ENCODE measurements around the gene CMTM4. TPM values are rescaled to one million over a fixed set of nuclear protein-coding genes. Genes with fewer than 3 reads are reported as not detected.

CMTM4 gene
- total and polyA plus RNA-seq, 9 donors: 7.5 to 15.5 (median 10.0) TPM

DNA sequence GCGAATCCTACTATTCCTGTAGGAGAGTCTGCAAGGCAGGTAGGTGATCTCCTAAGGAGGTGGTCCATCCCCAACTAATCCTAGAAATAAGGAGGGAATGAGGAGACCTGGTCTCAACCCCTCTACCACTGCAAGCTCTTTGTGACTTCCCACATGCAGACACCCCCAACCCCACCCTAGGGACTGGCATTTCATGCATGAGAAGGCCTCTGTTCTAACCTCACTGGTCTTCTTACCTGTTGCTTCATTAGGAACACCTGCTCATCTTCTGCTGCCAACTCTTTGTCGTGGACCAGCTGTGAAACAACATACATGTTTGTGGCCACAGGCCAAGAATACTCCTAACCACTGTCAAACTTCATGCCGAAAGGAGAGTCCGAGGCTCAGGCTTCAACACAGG is 32.3 kb upstream of the CMTM4 start:
- Histone ChIP-seq H3K9me3 (replicated peaks; ENCODE audit: control insufficient read depth, low read depth, low read length) (no peaks in the 10 kb centered on the region), H3K4me3 (ENCODE audit: low read length) (no peak overlapping the region), H3K36me3 (ENCODE audit: control insufficient read depth, insufficient read depth, low read length) (peaks cover 91% of the 10 kb centered on the region), H3K4me1 (ENCODE audit: control insufficient read depth, insufficient read depth, low read length) (no peaks in the 10 kb centered on the region), H3K27me3 (ENCODE audit: control insufficient read depth, insufficient read depth, low read length) (no peaks in the 10 kb centered on the region), H3K27ac (ENCODE audit: low read length) (no peak overlapping the region)
- DNase-seq: no peak
- 53% methylated on average over 3 of the region's 4 CpGs for WGBS (ENCODE audit: insufficient coverage)

DNA sequence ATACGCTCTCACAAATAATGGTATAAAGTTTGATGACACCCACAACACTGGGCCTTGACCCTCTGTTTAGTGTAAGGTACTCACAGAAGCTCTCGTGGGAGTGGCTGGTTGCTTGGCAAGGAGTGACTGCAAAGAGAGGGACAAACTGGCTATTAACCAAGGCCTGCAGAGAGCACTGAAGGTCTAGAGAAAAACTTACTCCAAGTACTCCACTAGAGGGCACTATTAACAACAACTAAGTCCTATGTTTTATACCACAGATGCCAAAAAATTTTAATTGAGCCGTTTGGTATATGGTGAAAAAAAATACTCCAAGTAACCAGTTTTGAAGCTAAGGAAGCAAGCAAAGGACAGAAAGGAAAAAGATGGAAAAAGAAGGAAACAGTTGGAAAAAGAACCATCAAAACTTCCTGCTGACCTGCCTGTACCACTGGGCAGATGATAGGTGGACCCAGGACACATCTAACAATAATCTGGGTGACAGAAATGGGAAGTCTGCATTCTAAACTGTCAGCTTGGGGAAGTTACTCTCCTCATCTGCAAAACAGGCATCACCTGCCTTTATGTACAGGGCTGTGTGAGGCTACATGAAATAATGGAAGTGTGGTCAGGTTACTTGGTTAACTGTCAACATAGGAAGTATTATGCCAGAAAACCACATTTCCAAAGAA is 31.7 kb upstream of the CMTM4 start:
- Histone ChIP-seq H3K27me3 (ENCODE audit: control insufficient read depth, insufficient read depth, low read length) (no peaks in the 10 kb centered on the region), H3K4me3 (ENCODE audit: low read length) (no peak overlapping the region), H3K4me1 (ENCODE audit: control insufficient read depth, insufficient read depth, low read length) (no peaks in the 10 kb centered on the region), H3K27ac (ENCODE audit: low read length) (no peak overlapping the region), H3K9me3 (replicated peaks; ENCODE audit: control insufficient read depth, low read depth, low read length) (no peaks in the 10 kb centered on the region), H3K36me3 (ENCODE audit: control insufficient read depth, insufficient read depth, low read length) (peaks cover 89% of the 10 kb centered on the region)
- peak; percentile 87 for DNase-seq
- no CpG with 5 or more reads among the region's 3 CpGs for WGBS (ENCODE audit: insufficient coverage)

DNA sequence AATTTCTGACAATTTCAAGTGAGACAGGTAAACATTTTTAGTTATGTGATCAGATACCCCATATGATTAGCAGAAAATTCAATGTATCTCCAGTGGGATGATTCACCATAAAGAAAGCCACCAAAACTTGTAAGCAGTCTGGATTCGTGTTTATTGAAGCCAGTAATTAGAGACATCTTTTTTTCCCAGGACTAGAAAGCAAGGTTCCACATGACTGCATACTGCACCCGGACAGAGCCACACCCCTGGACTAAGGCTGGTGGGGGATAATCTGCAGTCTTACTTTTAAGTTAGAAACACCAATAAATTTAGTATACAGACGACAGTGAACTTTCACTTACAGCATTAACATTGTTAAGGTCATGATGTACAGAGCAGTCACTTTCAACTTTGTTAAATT is 24.2 kb upstream of the CMTM4 start:
- Histone ChIP-seq H3K4me1 (ENCODE audit: control insufficient read depth, insufficient read depth, low read length) (no peaks in the 10 kb centered on the region), H3K4me3 (ENCODE audit: low read length) (no peak overlapping the region), H3K36me3 (ENCODE audit: control insufficient read depth, insufficient read depth, low read length) (peaks cover 40% of the 10 kb centered on the region), H3K9me3 (replicated peaks; ENCODE audit: control insufficient read depth, low read depth, low read length) (no peaks in the 10 kb centered on the region), H3K27me3 (ENCODE audit: control insufficient read depth, insufficient read depth, low read length) (no peaks in the 10 kb centered on the region), H3K27ac (ENCODE audit: low read length) (no peak overlapping the region)
- DNase-seq: no peak
- WGBS (ENCODE audit: insufficient coverage): 60% methylated on average over 1 of the region's 3 CpGs

DNA sequence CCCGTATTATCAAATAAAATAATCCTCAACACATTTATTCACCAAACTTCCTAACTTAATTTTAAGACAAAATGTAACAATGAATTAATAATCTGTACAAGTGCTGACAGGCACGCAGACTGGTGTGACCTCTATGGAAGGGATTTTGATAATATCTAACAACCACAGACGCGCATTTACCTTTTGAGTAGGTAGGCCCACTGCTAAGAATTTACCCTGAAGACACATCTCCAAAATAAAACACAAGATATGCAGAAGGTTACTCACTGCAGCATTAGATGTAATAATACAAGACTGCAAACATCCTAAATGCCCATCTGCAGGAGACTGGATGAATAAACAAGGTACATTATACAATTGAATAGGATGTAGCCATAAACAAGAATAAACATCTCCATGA is 22.7 kb upstream of the CMTM4 start:
- peaks cover 11% of the 10 kb centered on the region for H3K4me1 ChIP-seq (ENCODE audit: control insufficient read depth, insufficient read depth, low read length)
- H3K27ac ChIP-seq (ENCODE audit: low read length): no peak overlapping the region
- H3K36me3 ChIP-seq (ENCODE audit: control insufficient read depth, insufficient read depth, low read length): peaks cover 25% of the 10 kb centered on the region
- no peaks in the 10 kb centered on the region for H3K9me3 ChIP-seq (replicated peaks; ENCODE audit: control insufficient read depth, low read depth, low read length)
- no peak overlapping the region for H3K4me3 ChIP-seq (ENCODE audit: low read length)
- no CpG with 5 or more reads among the region's 4 CpGs for WGBS (ENCODE audit: insufficient coverage)
- no peak for DNase-seq
- H3K27me3 ChIP-seq (ENCODE audit: control insufficient read depth, insufficient read depth, low read length): no peaks in the 10 kb centered on the region

DNA sequence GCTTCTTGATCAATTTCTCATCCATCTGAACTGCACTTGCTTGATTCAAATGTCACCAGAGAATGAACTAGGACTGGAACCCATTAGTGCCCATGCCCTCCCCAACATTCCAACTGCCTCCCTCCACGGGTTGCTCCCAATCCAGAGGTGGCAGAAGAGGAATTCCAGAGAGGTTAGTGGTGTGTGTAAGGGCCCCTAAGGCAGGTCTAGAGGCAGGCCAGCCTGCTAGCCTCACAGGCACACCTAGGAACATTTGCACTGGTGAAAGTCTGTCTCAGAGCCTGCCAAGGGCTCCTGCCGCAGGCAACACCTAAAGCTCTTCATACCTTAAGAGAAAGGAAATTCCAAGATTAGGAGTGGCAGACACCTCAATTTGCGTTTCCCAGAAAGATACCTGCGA is 21.2 kb upstream of the CMTM4 start:
- WGBS (ENCODE audit: insufficient coverage): 100% methylated on average over 1 of the region's 4 CpGs
- Histone ChIP-seq H3K27ac (ENCODE audit: low read length) (no peak overlapping the region), H3K4me3 (ENCODE audit: low read length) (no peak overlapping the region), H3K4me1 (ENCODE audit: control insufficient read depth, insufficient read depth, low read length) (peaks cover 18% of the 10 kb centered on the region), H3K36me3 (ENCODE audit: control insufficient read depth, insufficient read depth, low read length) (peaks cover 12% of the 10 kb centered on the region), H3K9me3 (replicated peaks; ENCODE audit: control insufficient read depth, low read depth, low read length) (no peaks in the 10 kb centered on the region), H3K27me3 (ENCODE audit: control insufficient read depth, insufficient read depth, low read length) (no peaks in the 10 kb centered on the region)
- DNase-seq: no peak

DNA sequence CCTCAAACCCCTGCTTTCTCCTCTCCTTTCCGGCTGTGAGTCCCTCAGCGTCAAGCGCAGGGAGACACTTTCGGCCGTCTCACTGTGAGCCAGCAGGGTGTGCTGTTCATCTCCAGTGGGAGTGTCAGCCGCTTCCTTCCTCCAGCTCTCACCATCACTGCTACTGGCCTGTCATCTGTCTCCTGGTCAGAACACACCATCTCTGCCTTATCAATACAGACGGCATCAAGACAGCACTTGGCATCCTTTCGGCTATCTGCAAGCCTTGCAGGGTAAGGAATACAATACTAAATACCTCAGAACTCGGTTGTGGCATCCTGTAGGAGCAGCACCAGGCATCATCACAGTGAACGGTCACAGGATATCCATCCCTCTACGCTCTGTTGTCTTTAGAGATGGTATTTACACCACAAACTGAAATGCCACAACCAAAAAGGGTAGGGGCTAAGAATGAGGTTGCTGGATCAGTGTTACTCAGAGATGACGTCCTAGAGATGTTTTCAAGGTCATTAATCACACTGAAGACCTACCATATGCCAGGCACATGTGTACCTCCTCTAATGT is 20.7 kb upstream of the CMTM4 start:
- Histone ChIP-seq H3K27me3 (ENCODE audit: control insufficient read depth, insufficient read depth, low read length) (no peaks in the 10 kb centered on the region), H3K4me3 (ENCODE audit: low read length) (no peak overlapping the region), H3K36me3 (ENCODE audit: control insufficient read depth, insufficient read depth, low read length) (peaks cover 9% of the 10 kb centered on the region), H3K27ac (ENCODE audit: low read length) (no peak overlapping the region), H3K4me1 (ENCODE audit: control insufficient read depth, insufficient read depth, low read length) (peaks cover 19% of the 10 kb centered on the region), H3K9me3 (replicated peaks; ENCODE audit: control insufficient read depth, low read depth, low read length) (no peaks in the 10 kb centered on the region)
- WGBS (ENCODE audit: insufficient coverage): 26% methylated on average over 8 of the region's 12 CpGs
- peak; percentile 53 for DNase-seq

DNA sequence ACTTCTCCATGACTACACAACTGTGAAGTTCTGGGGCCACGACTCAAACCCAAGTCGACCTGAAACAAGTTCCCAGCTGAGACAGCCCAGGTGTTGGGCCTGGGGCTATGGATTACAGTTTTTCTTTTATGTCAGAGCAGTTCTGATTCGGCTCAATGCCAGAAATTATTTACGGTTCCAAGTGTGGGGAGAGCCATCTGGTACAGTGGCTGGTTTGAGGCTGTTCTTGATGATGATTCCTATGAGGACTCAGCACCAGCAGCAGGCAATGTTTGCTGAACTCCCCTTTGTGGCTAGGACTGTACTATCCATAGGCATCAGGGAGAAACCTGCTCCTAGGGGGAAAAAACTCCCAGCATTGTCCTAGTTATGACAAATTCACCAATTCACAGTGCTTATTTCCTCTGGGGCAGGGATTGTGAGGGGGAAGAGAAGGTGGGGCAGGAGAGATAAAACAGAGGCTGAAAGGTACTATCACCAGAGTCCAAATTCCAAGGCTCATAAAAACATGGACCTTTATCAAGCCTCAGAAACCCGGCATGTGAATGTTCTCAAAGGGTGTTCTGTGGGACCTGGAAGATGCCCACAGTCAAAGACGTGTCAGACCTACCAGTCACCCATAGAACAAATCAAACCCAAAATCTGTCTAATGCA is 18.2 kb upstream of the CMTM4 start:
- Histone ChIP-seq H3K4me1 (ENCODE audit: control insufficient read depth, insufficient read depth, low read length) (peaks cover 19% of the 10 kb centered on the region), H3K36me3 (ENCODE audit: control insufficient read depth, insufficient read depth, low read length) (peaks cover 7% of the 10 kb centered on the region), H3K9me3 (replicated peaks; ENCODE audit: control insufficient read depth, low read depth, low read length) (peaks cover 7% of the 10 kb centered on the region), H3K27ac (ENCODE audit: low read length) (no peak overlapping the region), H3K27me3 (ENCODE audit: control insufficient read depth, insufficient read depth, low read length) (no peaks in the 10 kb centered on the region), H3K4me3 (ENCODE audit: low read length) (no peak overlapping the region)
- 58% methylated on average over 4 of the region's 6 CpGs for WGBS (ENCODE audit: insufficient coverage)
- peak; percentile 46 for DNase-seq

DNA sequence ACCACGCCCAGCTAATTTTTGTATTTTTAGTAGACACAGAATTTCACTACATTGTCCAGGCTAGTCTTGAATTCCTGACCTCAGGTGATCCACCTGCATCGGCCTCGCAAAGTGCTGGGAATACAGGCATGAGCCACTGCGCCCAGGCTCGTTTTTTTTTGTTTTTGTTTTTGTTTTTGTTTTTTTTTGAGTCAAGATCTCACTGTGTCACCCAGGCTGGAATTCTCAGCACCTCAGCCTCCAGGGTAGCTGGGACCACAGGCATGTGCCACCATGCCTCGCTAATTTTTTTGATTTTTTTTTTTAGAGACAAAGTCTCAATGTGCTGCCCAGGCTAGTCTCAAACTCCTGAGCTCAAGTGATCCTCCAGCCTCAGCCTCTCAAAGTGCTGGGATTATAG is 17.5 kb upstream of the CMTM4 start:
- Histone ChIP-seq H3K4me1 (ENCODE audit: control insufficient read depth, insufficient read depth, low read length) (peaks cover 19% of the 10 kb centered on the region), H3K27me3 (ENCODE audit: control insufficient read depth, insufficient read depth, low read length) (no peaks in the 10 kb centered on the region), H3K27ac (ENCODE audit: low read length) (no peak overlapping the region), H3K4me3 (ENCODE audit: low read length) (no peak overlapping the region), H3K9me3 (replicated peaks; ENCODE audit: control insufficient read depth, low read depth, low read length) (peaks cover 7% of the 10 kb centered on the region), H3K36me3 (ENCODE audit: control insufficient read depth, insufficient read depth, low read length) (peaks cover 7% of the 10 kb centered on the region)
- WGBS (ENCODE audit: insufficient coverage): 100% methylated on average over 2 of the region's 6 CpGs
- DNase-seq: no peak

DNA sequence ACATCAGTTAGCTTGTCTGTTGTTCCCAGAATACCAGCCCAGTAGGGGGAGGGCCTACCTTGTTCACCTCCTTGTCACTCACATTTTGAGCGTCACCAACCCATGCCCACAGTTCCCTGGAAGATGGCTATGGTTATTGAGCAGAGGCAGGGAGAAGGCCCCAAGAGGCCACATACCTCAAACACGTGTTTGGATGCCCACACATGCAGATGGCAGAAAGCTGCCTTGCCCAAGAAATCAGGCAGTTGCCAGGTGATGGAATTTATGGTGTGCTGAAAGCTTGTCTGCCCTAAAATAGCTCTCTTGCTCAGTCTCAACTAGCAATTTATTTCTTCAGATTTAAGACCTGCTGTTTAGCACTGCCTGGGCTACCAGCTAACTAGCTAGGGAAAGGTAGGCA is 16.5 kb upstream of the CMTM4 start:
- DNase-seq: no peak
- Histone ChIP-seq H3K4me1 (ENCODE audit: control insufficient read depth, insufficient read depth, low read length) (peaks cover 19% of the 10 kb centered on the region), H3K4me3 (ENCODE audit: low read length) (no peak overlapping the region), H3K9me3 (replicated peaks; ENCODE audit: control insufficient read depth, low read depth, low read length) (peaks cover 7% of the 10 kb centered on the region), H3K27me3 (ENCODE audit: control insufficient read depth, insufficient read depth, low read length) (no peaks in the 10 kb centered on the region), H3K36me3 (ENCODE audit: control insufficient read depth, insufficient read depth, low read length) (peaks cover 7% of the 10 kb centered on the region), H3K27ac (ENCODE audit: low read length) (no peak overlapping the region)
- no CpG with 5 or more reads among the region's 2 CpGs for WGBS (ENCODE audit: insufficient coverage)

DNA sequence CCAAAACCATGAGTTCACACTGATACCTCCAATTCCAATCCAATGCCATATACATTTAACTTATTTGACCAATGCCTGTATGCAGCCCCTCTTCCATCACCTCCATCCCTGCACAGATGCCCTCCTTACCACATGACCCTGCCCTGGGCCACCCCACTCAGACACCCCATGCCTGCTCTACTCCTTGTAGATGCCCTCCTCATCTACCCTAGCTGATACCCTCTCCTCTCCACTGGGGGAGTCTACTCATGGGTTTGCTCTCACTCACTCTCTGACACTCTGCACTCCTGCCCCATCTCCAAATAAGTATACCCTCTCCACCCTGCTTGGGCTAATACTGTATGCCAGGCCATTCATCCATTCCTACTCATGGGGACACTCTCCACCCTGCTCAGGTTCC is 16.0 kb upstream of the CMTM4 start:
- Histone ChIP-seq H3K27me3 (ENCODE audit: control insufficient read depth, insufficient read depth, low read length) (no peaks in the 10 kb centered on the region), H3K4me3 (ENCODE audit: low read length) (no peak overlapping the region), H3K4me1 (ENCODE audit: control insufficient read depth, insufficient read depth, low read length) (peaks cover 19% of the 10 kb centered on the region), H3K27ac (ENCODE audit: low read length) (no peak overlapping the region), H3K36me3 (ENCODE audit: control insufficient read depth, insufficient read depth, low read length) (peaks cover 4% of the 10 kb centered on the region), H3K9me3 (replicated peaks; ENCODE audit: control insufficient read depth, low read depth, low read length) (peaks cover 7% of the 10 kb centered on the region)
- no peak for DNase-seq

Data from muscle of leg (tissue), 11 donors.